Amygdala (tissue), 56 donors: ENCODE measurements around the gene RCAN2.
"Not testable (repeated sequence)": the region's sequence is repeated elsewhere in the genome, so short reads cannot be mapped to it uniquely, and the experiment has no call there.

Experiments used
- DNase-seq, 56 donors: peaks; one replicate each; lab custom pipeline; 2025; lab: John Stamatoyannopoulos, UW

RCAN2 gene

DNA sequence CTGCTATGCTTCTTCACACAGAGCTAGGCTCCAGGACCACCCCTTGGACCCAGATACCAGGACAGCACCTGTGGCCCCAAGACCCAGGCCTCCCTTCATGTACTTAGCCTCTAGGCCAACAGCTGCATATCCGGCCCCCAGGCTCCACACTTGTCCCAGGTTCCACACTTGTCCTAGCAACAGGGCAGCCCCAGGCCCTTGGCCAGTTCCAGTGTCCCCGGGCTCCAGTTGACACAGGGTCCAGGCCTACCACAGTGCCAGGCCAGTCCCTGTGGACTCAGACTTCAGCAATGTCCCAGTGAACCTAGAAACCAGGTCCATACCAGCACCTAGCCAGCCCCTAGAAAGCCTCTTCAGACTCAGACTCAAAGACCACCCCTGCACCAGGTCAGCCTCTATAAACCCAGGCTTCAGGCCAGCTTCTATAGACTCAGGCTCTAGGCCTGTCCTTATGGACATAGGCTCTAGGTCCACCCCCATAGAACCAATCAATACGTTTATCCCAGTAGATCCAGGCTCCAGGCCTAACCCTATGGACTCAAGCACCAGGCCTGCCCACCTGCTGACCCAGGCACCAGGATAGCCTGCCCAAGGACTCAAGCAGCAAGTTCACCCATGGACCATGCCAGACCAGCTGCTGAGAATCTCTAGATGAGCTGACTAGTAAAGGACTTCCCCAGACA lies 46.3 kb downstream of the RCAN2 start:
- no peak for DNase-seq

GRCh38 chr6:46443623-46444022 lies 47.6 kb downstream of the RCAN2 start:
- no peak for DNase-seq

DNA sequence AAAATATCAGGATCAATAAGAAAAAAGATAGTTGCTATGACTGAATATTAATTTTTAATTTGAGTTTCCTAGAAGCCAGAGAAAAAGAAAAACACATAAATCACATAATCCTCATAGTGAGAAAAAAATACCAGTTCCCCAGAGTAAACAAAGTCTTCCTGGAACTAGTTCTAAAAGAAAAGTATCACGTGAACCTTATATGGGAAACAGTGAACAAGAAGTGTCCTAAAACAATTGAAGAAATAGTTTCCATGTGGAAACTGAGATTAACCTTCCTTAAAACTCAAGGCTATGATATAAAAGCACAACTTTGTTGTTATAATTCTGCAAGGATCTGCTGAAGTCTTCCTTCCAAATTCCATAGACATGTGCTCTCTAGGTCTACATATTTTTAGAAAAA lies 50.6 kb downstream of the RCAN2 start:
- no peak for DNase-seq

DNA sequence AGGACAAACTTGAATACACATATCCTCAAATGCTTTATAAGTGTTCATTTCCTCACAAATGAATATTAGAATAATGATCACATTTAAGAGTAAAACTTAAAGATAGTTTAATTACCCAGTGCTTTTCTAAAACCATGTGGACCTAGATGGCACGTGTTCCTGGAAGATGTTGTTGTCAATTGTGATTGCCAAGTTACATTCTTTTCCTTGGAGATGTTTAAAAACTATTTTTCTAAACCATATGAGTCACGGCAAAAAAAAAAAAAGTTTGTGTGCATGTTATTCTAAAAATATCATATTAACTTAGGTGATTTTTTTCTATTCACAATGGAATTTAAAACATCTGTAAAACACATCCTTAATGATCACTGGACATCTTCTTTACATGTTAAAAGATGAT lies 51.1 kb downstream of the RCAN2 start:
- no peak for DNase-seq

- no peak for DNase-seq
These were observed 53.0 kb downstream of the RCAN2 start for GRCh38 chr6:46438245-46438644.

GRCh38 chr6:46437671-46438221 lies 53.5 kb downstream of the RCAN2 start:
- DNase-seq, result peak in 1 of 56 donors; percentile 4

DNA sequence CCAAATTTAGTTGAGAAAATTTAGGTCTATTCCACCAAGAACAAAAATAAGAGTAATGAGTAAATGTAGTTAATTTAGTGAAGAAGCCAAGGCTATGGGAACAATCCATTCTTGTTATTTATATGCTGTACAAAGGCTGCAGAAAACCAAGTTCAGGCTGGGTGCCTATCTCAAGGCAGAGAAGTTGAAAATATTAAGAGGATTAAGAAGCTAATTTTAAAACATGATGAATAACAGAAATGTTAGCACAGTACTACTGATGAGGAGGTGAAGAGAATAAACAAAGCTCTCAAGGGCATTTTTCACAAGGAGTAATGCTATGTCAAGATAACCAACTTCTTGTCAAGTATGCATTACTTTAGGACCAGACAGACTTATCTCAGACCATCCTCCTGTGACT lies 68.6 kb downstream of the RCAN2 start:
- DNase-seq, result no peak

DNA sequence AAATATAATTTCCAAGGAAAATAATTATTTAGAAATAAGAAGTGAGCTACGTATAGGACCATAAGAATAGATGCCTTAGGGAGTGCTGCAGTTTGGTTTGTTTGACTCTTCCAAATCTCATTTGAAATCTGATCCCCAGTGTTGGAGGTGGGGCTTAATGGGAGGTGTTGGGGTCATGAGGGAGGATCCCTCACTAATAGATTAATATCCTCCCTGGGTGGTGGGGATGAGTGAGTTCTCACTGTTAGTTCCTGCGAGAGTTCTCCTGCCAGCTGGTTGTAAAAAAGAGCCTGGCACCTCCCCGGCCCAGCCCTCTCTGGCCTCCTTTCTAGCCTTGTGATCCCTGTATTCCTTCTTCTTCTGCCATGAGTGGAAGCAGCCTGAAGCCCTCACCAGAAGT lies 69.3 kb downstream of the RCAN2 start:
- no peak for DNase-seq

- DNase-seq, result no peak
These were observed 70.2 kb downstream of the RCAN2 start for GRCh38 chr6:46420921-46421638.

DNA sequence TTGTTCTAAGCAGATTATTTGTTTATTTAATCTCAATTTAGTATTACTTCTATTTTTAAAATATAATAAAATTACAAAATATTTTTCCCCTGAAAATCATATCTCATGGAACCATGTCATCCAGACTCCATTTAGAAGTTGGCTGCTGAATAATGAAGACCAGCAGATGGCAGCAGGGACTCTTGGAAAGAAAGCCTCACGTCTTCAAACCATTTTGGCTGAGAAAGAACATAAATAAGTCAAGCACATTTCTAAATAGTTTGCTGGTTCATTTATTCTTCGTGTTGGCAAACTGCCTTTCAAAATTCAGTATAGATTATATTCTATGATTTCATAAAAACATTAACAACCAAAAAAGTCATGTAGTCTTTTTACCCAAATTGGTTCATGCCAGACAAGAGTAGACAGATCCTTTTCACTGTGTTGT lies 71.7 kb downstream of the RCAN2 start:
- peak in 36 of 56 donors; percentile 0 to 88 (median 30) for DNase-seq

GRCh38 chr6:46414398-46414797 lies 76.9 kb downstream of the RCAN2 start:
- no peak for DNase-seq

DNA sequence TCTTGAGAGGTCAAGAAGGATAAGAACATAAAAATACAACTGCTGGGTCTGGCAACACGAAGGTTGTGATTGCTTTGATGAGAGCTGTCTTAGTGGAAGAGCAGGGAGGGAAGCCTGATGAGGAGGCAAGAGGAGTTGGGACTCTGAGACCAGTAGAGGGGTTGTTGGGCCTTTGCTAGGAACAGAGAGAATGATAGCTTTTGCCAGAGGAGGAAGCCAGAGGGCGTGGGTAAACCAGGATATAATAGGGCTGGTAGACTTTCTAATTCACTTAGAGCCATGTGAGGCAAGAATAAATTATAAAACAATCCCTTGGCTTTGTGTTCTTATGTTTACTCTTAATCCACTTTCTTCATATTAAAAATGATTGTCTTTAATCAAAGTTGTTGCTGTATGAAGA lies 78.6 kb downstream of the RCAN2 start:
- DNase-seq, result no peak

DNA sequence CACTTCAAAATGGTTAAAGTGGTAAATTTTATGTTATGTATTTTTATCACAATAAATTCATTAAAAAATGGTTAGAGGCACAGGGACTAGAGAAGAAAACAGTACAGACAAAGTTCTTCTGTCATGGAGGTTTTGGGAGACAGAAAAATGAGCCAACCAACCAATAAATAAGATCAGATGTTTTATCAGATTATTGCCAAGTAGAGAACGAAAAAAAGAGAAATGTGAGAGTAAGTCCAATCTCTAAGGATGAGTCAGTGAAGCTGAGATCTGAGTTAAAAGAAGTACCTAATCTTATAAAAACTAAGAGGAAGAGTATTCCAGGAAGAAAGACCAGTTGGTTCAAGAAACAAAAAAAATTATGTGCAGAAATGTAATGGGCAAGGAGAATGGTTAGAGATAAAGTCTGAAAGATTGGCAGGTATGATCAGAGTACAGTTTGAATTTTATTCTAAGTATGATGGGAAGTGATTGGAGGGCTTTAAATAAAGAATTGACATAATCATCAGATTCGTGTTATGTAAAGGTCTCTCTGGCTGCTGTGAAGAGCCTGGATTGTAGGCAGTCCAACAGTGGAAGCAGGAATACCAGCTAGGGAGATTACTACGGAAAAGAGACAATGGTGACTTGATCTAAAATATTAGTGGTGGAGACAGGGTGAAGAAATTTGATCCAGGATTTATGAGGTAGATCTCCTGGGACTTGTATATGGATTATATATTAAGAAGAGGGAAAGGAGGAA lies 79.6 kb downstream of the RCAN2 start:
- no peak for DNase-seq

DNA sequence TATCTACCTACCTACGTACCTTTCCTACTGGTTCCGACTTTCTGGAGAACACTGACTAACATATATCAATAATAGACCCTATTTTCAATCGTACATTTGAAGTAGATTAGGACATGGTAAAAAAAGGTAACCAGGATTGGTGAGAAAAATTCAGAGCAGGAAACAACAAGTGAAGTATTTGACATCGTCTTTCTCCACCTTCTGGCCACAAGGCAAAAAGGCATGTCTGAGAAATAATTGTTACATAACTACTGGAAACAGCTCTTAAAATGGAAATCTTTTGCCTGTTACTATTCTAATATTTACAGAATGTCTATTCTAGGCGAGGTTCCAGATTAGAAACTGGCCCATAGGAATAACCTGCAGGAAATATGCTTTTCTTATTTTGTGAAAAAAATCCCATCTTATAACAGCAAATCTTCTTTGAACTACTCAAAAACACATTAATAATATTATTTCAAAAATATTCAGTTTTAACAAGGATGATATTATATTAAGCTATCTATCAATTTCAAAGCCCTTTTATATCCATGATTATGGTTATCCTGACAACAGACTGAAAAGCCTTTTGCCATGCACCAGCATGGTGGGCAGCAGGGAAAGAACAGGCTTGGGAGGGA lies 80.8 kb downstream of the RCAN2 start:
- DNase-seq, result peak in 13 of 56 donors; percentile 1 to 66 (median 12)

- DNase-seq, result peak in 17 of 56 donors; percentile 2 to 56 (median 21)
These were observed 83.3 kb downstream of the RCAN2 start for GRCh38 chr6:46407776-46408530.

DNA sequence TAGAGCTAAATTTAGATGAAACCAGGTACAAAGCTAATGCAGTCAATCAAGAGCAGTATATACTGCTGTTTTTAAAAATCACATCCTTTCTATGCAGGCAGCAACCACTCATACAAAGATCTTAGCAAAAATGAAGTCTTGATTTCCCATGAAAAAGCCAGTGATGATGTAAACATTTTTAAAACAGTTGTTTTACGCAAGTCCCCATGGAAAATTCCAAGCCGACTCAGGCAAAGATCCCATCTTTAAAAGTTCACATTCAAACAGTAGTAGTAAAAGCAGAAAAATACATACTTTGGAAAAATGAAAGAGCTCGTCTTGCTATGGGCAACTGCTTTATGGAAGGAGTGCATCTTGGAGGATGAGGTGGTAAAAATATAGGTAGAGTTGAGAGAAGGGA lies 84.0 kb downstream of the RCAN2 start:
- DNase-seq, result no peak

DNA sequence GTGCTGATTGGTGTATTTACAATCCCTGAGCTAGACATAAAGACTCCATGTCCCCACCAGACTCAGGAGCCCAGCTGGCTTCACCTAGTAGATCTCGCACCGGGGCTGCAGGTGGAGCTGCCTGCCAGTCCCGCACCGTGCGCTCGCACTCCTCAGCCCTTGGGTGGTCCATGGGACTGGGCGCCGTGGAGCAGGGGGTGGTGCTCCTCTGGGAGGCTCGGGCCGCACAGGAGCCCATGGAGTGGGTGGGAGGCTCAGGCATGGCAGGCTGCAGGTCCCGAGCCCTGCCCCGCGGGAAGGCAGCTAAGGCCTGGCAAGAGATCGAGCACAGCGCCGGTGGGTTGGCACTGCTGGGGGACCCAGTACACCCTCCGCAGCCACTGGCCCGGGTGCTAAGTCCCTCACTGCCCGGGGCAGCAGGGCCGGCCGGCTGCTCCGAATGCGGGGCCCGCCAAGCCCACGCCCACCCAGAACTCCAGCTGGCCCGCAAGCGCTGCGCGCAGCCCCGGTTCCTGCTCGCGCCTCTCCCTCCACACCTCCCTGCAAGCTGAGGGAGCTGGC lies 85.5 kb downstream of the RCAN2 start:
- DNase-seq, result not testable (repeated sequence)

DNA sequence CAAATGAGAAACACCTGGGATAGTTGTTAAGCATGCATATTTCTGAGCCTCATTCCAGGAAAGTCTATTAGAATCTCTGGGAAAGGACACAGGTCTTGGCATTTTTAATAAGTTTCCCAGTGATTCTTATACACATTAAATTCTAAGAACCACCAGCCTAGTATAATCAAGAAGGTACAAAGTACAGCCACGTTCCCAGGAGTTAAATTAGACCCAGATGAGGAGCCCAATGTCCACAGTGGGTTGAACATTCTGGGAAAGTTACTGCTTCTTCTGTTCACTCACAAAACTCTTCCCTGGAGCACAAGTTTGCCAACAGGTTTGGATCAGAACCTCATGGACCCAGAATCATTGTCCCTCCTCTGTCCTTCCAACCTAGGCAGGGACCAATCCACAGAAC lies 90.4 kb downstream of the RCAN2 start:
- no peak for DNase-seq

DNA sequence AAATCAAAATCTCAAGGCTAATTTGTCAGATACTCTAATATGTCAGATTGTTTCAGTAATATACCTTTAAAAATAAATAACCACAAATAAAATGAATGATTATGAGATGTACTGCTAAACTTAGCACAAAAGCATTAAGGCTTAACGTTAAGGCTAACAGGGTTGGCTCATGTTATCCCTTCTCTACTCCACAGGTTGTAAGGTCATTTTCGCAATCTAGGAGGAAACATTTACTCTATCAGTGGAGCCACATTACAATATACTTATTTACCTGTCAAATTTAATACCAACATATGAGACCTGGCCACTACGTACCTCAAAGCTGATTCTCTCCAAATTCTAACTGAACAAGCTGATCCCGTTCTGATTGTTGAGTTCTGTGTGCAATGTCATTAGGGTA lies 95.7 kb downstream of the RCAN2 start:
- no peak for DNase-seq

- peak in 14 of 56 donors; percentile 5 to 53 (median 16) for DNase-seq
These were observed 97.3 kb downstream of the RCAN2 start for GRCh38 chr6:46393940-46394337.
